HK-2 (cell line): Measurements from ENCODE around the gene ZNF211.

Experiments used
- DNase-seq: peaks from one replicate; pipeline ENCODE4 v3.0.0-alpha.2; 2018; ENCODE audit not compliant: unreplicated experiment

Gene ZNF211

DNA sequence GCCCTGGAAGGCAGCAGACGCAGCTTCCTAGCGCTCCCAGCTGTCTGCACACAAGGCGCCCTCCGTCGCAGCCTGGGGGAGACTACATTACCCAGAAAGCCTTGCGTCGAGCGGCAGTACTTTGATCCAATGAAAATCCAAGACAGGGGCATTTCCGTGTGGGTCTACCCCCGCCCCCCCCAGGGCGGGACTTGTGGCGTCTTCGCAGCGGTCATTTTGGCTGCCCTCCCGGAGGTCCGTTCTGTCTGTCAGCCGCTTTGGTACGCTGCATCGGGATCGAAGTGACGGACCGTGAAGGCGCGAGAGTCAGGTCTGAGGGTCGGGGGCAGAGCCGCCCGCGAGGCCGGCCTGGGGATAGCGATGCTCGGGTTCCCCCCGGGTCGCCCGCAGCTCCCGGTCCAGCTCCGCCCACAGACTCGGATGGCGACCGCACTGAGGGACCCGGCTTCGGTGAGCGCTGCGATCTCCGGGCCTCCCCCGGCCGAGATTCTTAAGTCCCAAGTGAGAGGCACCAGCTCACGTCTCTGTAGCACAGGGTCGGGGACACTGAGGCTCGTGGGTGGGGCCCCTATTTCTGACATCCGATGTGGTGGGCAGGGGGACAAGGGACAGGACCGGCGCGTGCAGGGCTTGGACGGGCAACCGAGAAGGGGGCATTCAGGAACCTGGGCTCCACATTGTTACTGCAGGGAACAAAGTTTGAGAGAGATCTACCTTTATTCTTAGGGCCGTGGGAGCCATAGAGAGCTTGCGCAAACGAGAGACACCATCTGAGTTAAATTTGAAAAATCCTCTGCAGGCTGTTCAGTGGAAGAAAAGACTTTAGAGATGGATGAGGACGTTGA, at the start of gene ZNF211:
Gene ZNF211 (plus strand): TSS at position 182 of the 845 bp plus-strand sequence. CDS start 179 bp downstream, at position 361.
- DNase-seq: peak; percentile 93

DNA sequence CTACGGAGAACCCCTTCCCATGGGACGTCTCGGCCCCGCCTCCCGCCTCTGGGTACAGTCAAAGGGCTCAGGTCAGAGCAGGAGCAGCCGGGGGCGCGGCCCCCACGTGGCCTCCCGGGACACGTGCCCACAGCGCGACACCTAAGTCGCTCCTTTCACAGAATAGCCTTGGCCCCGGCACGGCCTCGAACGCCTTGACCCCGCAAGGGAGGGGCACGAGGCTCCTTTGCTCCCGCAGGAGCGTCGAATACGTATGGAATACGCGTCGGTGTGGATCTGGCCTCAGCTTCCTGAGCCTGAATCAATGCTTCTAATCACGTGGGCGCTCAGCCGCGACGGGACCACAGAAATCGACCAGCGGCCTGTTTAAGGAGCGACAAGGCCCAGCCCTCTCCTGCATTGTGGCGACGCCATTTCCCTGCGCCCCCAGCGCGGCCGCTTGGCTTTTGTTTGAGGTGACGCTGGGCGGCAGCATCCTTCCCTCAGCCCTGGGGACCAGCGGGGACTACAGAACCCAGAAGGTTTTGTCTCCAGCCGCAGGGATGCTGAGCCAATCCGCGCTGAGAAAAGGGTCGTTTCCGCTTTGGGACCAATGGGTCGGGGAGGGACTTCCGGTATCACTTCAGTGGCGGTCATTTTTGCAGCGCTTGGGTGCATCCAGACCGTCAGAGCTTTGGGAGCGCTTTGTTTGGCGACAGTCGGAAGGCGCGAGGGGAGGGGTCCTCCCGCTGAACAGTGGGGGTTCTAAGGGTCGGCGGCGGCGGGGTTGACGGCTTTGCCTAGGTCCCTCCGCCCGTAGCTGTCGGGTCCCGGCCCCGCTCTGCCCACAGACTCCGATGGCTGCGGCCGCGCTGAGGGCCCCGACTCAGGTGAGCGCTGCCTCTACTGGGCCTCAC, 49.2 kb upstream of the ZNF211 start, which contains the start of gene ZIK1:
Gene ZIK1 (plus strand): TSS at position 625 of the 896 bp plus-strand sequence. CDS start 212 bp downstream, at position 837.
- DNase-seq: peak; percentile 73

DNA sequence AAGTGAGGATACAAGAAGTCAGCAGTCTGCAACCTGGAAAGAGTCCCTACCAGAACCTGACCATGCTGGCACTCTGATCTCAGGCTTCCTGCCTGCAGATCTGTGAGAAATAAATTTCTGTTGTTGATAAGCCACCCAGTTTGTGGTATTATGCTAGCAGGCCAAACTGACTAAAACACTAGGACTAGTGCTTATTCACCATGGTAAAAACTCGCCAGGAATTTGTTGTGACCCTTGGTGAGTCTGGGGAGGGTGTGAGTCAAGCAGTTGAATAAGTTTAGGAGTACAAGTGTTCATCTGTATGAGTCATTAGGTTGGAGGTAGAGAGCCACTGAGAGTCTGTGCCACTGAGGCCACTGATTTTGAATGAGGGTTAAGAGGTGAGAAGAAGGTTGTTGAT, 45.4 kb upstream of the ZNF211 start:
- DNase-seq: peak; percentile 29

GRCh38 chr19:57599377-57599760, 33.6 kb upstream of the ZNF211 start:
- no peak for DNase-seq

GRCh38 chr19:57599761-57600383, 33.1 kb upstream of the ZNF211 start, which contains the start of gene ZNF530:
ZNF530 (plus strand) TSS chr19:57599885; CDS start chr19:57604346, 4,461 bp downstream.
- peak; percentile 96 for DNase-seq

GRCh38 chr19:57606931-57607330, 26.0 kb upstream of the ZNF211 start:
- no peak for DNase-seq

- no peak for DNase-seq
Observed at GRCh38 chr19:57611113-57611512, 21.9 kb upstream of the ZNF211 start.

GRCh38 chr19:57613941-57614743, 18.8 kb upstream of the ZNF211 start, which contains the start of gene ZNF134:
ZNF134 (plus strand) TSS chr19:57614242; CDS start chr19:57619469, 5,227 bp downstream.
- DNase-seq: peak; percentile 92

GRCh38 chr19:57615346-57615745, 17.6 kb upstream of the ZNF211 start:
- DNase-seq: no peak

- DNase-seq: no peak
Observed at GRCh38 chr19:57620673-57621348, 12.2 kb upstream of the ZNF211 start.

GRCh38 chr19:57623091-57623490, 9.9 kb upstream of the ZNF211 start:
- no peak for DNase-seq

GRCh38 chr19:57633832-57634131, 814 bp downstream of the ZNF211 start:
- DNase-seq: no peak

DNA sequence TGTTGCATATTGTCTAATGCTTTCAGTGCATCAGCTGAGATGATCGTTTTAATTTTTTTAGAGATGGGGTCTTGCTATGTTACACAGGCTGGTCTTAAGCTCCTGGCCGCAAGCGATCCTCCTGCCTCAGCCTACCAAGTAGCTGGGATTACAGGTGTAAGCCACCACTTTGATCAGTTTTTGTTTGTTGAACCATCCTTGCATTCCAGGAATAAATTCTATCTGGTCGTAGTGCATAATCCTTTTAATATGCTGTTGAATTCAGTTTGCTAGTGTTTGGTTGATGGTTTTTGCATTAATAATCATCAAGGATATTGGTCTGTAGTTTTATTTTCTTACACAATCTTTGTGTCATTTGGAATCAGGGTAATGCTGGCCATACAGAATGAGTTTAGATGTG, 4.4 kb downstream of the ZNF211 start:
- DNase-seq: no peak

- DNase-seq: no peak
Observed at GRCh38 chr19:57641715-57642234, 8.8 kb downstream of the ZNF211 start.

DNA sequence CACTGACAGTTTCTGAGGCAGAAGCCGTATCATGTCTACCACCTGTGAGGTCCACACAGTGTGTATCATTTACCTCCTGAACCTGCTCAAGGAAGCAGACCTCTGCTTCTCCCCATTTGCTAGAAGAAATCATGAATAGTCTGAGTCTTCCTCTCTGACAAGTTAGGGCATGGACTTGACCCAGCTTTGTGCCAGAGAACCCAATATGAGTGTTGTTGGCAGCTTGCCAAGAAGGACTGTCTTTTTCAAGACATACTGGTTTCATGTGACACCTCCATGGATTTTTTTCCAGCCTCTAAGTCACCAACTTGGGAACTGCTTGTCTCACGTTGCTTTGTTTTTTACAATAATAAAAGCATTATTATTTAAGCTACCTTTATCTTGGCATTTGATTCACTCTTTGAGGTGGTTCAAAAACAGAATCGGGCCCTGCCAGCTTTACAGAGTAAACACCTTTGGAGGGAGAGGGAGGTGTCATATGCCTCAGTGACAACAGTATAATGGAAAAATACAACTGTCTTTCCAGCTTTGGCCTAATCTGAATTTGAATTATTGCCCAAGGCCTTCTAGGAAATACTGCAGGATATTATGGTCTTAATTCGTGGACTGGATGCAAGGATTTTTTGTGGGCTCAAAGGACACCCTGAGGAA, 9.6 kb downstream of the ZNF211 start:
- DNase-seq: no peak

DNA sequence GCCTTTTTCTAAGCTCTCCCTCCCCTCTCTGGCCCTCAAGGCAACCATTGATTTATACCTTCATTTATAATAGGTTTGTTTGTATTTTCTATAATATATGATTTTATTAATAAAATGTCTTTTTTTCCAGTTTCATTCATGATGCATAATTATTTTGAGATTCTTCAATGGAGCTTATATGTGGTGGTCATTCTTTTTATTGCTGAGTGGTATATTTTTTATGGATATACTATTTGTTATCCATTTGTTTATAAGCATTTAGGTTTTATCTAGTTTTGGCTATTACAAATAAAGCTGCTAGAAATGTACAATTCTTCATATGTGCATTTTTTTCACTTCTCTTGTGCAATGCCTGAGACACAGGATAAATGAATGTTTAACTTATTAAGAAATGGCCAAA, 10.8 kb downstream of the ZNF211 start:
- DNase-seq: no peak

DNA sequence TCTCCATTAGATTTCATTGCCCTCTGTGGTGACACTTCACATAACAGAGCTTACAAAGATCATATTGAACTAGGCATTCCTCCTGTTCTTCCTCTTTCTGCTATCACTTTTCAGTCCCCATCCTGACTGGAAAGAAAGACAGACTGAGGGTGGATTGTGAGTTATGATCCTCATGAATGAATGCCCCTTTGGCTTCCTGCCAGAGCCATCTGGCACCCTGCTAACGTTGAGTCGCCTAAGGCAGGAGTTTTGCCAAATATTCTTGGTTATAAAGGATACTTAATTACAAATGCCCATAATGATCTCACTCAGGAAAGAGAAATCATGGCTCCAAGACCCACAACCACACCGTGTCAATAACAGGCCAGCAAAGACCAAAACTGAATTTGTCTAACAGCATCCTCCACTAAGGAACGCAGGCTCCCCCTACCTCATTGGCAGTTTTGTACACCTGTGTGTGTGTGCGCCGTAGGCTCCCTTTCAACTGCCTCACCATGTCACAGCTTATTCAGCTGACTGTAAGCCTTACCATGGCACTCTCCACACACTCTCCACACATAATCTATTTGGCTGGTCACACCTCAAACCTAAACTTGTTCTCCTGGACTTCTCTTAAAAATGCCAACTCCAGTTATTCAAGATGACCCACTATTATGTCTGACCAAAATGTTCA, 15.5 kb downstream of the ZNF211 start:
- no peak for DNase-seq

DNA sequence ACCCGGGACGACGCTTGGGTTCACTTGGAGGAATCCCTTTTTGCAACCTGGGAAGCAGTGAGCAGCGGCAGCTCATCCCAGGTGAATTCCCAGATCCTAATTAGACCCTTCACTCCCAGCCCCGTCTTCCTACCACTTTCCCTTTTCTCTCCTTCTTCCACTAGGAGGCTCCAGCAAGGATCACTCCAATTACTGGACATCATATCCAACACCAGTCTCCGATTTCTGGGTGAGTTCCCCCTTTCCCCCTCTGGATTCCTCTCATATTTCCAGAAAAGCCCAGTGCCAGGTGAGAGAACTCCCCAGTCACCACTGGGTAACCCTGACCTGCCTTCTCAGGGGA, 18.7 kb downstream of the ZNF211 start:
- DNase-seq: no peak

GRCh38 chr19:57653689-57654088, 20.7 kb downstream of the ZNF211 start:
- no peak for DNase-seq
